ENCODE measurements around the gene NUMBL.
A peak's percentile ranks its signal among the peaks of the same experiment; 100 is the strongest.

Gene NUMBL

GRCh38 chr19:40690693-40691420 lies 406 bp upstream of the NUMBL start:
- peak; percentile 81 to 96 (median 86) for DNase-seq (ENCODE audit: low read depth in 3 of 3)

- DNase-seq (ENCODE audit: low read depth in 3 of 3) = no peak
These were observed 957 bp downstream of the NUMBL start for GRCh38 chr19:40689339-40690049.

GRCh38 chr19:40688987-40689338 lies 1.5 kb downstream of the NUMBL start:
- no peak for DNase-seq (ENCODE audit: low read depth in 3 of 3)

- no peak for DNase-seq (ENCODE audit: low read depth in 3 of 3)
These were observed 2.1 kb downstream of the NUMBL start for GRCh38 chr19:40688309-40688708.

GRCh38 chr19:40687525-40688016 lies 2.9 kb downstream of the NUMBL start:
- DNase-seq (ENCODE audit: low read depth in 3 of 3) = no peak

- no peak for DNase-seq (ENCODE audit: low read depth in 3 of 3)
These were observed 3.4 kb downstream of the NUMBL start for GRCh38 chr19:40686882-40687524.

- no peak for DNase-seq (ENCODE audit: low read depth in 3 of 3)
These were observed 4.9 kb downstream of the NUMBL start for GRCh38 chr19:40685563-40685962.

- DNase-seq (ENCODE audit: low read depth in 3 of 3) = no peak
These were observed 5.4 kb downstream of the NUMBL start for GRCh38 chr19:40685016-40685526.

- no peak for DNase-seq (ENCODE audit: low read depth in 3 of 3)
These were observed 6.2 kb downstream of the NUMBL start for GRCh38 chr19:40684280-40684679.

- no peak for DNase-seq (ENCODE audit: low read depth in 3 of 3)
These were observed 7.0 kb downstream of the NUMBL start for GRCh38 chr19:40683437-40683836.

- no peak for DNase-seq (ENCODE audit: low read depth in 3 of 3)
These were observed 8.0 kb downstream of the NUMBL start for GRCh38 chr19:40682431-40682964.

- DNase-seq (ENCODE audit: low read depth in 3 of 3) = no peak
These were observed 9.4 kb downstream of the NUMBL start for GRCh38 chr19:40681039-40681438.

- DNase-seq (ENCODE audit: low read depth in 3 of 3) = no peak
These were observed 13.3 kb downstream of the NUMBL start for GRCh38 chr19:40677156-40677555.

GRCh38 chr19:40674291-40674690 lies 16.2 kb downstream of the NUMBL start:
- DNase-seq (ENCODE audit: low read depth in 3 of 3) = no peak

GRCh38 chr19:40673397-40673796 lies 17.1 kb downstream of the NUMBL start:
- DNase-seq (ENCODE audit: low read depth in 3 of 3) = no peak

GRCh38 chr19:40672573-40673299 lies 17.7 kb downstream of the NUMBL start:
- DNase-seq (ENCODE audit: low read depth in 3 of 3) = no peak

GRCh38 chr19:40672038-40672437 lies 18.4 kb downstream of the NUMBL start:
- no peak for DNase-seq (ENCODE audit: low read depth in 3 of 3)

- DNase-seq (ENCODE audit: low read depth in 3 of 3) = no peak
These were observed 19.0 kb downstream of the NUMBL start for GRCh38 chr19:40671404-40671803.

- no peak for DNase-seq (ENCODE audit: low read depth in 3 of 3)
These were observed 21.3 kb downstream of the NUMBL start for GRCh38 chr19:40668991-40669614.

- DNase-seq (ENCODE audit: low read depth in 3 of 3) = no peak
These were observed 22.8 kb downstream of the NUMBL start for GRCh38 chr19:40667602-40668001.

- no peak for DNase-seq (ENCODE audit: low read depth in 3 of 3)
These were observed 23.5 kb downstream of the NUMBL start for GRCh38 chr19:40666803-40667438.

All from stimulated activated CD4-positive, alpha-beta T cell treated with anti-CD3 and anti-CD28 coated beads, TNF-alpha, amount 100 ng/mL, for 48 hours (primary cell).